ENCODE data around the gene ENTHD1.

The ENTHD1 gene

DNA sequence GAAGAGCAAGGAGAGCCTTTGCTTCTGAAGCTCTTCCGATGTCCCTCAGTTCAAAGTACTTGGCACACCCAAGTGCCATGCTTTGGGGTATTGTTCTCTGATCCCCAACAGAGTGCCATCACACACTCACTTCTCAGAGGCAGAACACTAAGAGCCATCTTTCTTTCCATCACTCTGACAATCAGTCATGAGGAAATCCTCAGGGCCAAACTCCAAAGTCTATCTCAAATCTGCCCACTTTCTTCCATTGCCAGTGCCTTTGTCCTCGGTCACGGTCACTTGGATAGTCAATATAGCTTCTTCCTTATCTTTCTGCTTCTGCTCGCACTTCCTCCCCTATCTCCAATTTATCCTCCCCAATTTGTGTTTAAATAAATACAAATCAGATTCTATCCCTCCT lies 90.9 kb downstream of the ENTHD1 start:
- no peaks in the 10 kb centered on the region for H3K9me3 ChIP-seq (replicated peaks; ENCODE audit: insufficient read depth, low read length)
- H3K79me2 ChIP-seq (ENCODE audit: low read length): no peaks in the 10 kb centered on the region
- no peak for TF ChIP-seq EZH2phosphoT487 (IDR thresholded peaks at IDR 0.05; ENCODE audit: low read length)
- no peak for TF ChIP-seq EZH2 (optimal IDR thresholded peaks at IDR 0.05; ENCODE audit: low read depth, low read length)
- no peak for TF ChIP-seq CTCF (IDR thresholded peaks at IDR 0.05; ENCODE audit: low read length)
- no peaks in the 10 kb centered on the region for H3K9me2 ChIP-seq (replicated peaks; ENCODE audit: insufficient read depth, low read length)
- no peak overlapping the region for H2AFZ ChIP-seq (ENCODE audit: low read length)
- H3K36me3 ChIP-seq (replicated peaks; ENCODE audit: insufficient read depth, low read length): no peaks in the 10 kb centered on the region
- H3K4me3 ChIP-seq (ENCODE audit: low read length): no peak overlapping the region
- H3K27ac ChIP-seq (ENCODE audit: low read length): no peak overlapping the region
- no peaks in the 10 kb centered on the region for H3K4me1 ChIP-seq (ENCODE audit: low read length)
- H4K20me1 ChIP-seq (ENCODE audit: insufficient read depth, low read length): no peaks in the 10 kb centered on the region
- no peak overlapping the region for H3K9ac ChIP-seq (ENCODE audit: low read length)
- no peaks in the 10 kb centered on the region for H3K27me3 ChIP-seq (replicated peaks; ENCODE audit: insufficient read depth, low read length)
- H3K4me2 ChIP-seq (ENCODE audit: low read depth, low read length): no peak overlapping the region
- no peaks in the 10 kb centered on the region for H3F3A ChIP-seq (ENCODE audit: insufficient read depth, low read length)
- no peak for DNase-seq

- no peaks in the 10 kb centered on the region for H3K36me3 ChIP-seq (replicated peaks; ENCODE audit: insufficient read depth, low read length)
- no peaks in the 10 kb centered on the region for H3F3A ChIP-seq (ENCODE audit: insufficient read depth, low read length)
- H3K79me2 ChIP-seq (ENCODE audit: low read length): no peaks in the 10 kb centered on the region
- H3K4me1 ChIP-seq (ENCODE audit: low read length): no peaks in the 10 kb centered on the region
- H3K4me2 ChIP-seq (ENCODE audit: low read depth, low read length): no peak overlapping the region
- DNase-seq: no peak
- no peak for TF ChIP-seq CTCF (IDR thresholded peaks at IDR 0.05; ENCODE audit: low read length)
- no peak for TF ChIP-seq EZH2 (optimal IDR thresholded peaks at IDR 0.05; ENCODE audit: low read depth, low read length)
- TF ChIP-seq EZH2phosphoT487 (IDR thresholded peaks at IDR 0.05; ENCODE audit: low read length): no peak
- H3K9ac ChIP-seq (ENCODE audit: low read length): no peak overlapping the region
- no peak overlapping the region for H3K4me3 ChIP-seq (ENCODE audit: low read length)
- H3K9me3 ChIP-seq (replicated peaks; ENCODE audit: insufficient read depth, low read length): no peaks in the 10 kb centered on the region
- H3K9me2 ChIP-seq (replicated peaks; ENCODE audit: insufficient read depth, low read length): no peaks in the 10 kb centered on the region
- no peak overlapping the region for H2AFZ ChIP-seq (ENCODE audit: low read length)
- no peaks in the 10 kb centered on the region for H4K20me1 ChIP-seq (ENCODE audit: insufficient read depth, low read length)
- no peak overlapping the region for H3K27ac ChIP-seq (ENCODE audit: low read length)
- H3K27me3 ChIP-seq (replicated peaks; ENCODE audit: insufficient read depth, low read length): 0 out of 2 replicates have a peak, but pooled peaks cover 3% of the 10 kb centered on the region
Observed at GRCh38 chr22:39800790-39801520, 92.6 kb downstream of the ENTHD1 start.

GRCh38 chr22:39797528-39798147 lies 95.9 kb downstream of the ENTHD1 start:
- Histone ChIP-seq H3K9me3 (replicated peaks; ENCODE audit: insufficient read depth, low read length) (no peaks in the 10 kb centered on the region), H3K36me3 (replicated peaks; ENCODE audit: insufficient read depth, low read length) (no peaks in the 10 kb centered on the region), H3K27ac (ENCODE audit: low read length) (no peak overlapping the region), H3K4me1 (ENCODE audit: low read length) (no peaks in the 10 kb centered on the region), H3K9ac (ENCODE audit: low read length) (no peak overlapping the region), H2AFZ (ENCODE audit: low read length) (no peak overlapping the region), H4K20me1 (ENCODE audit: insufficient read depth, low read length) (no peaks in the 10 kb centered on the region), H3F3A (ENCODE audit: insufficient read depth, low read length) (no peaks in the 10 kb centered on the region), H3K9me2 (replicated peaks; ENCODE audit: insufficient read depth, low read length) (no peaks in the 10 kb centered on the region), H3K27me3 (replicated peaks; ENCODE audit: insufficient read depth, low read length) (0 out of 2 replicates have a peak, but pooled peaks cover 3% of the 10 kb centered on the region), H3K4me3 (ENCODE audit: low read length) (no peak overlapping the region), H3K4me2 (ENCODE audit: low read depth, low read length) (no peak overlapping the region), H3K79me2 (ENCODE audit: low read length) (no peaks in the 10 kb centered on the region)
- TF ChIP-seq EZH2 (optimal IDR thresholded peaks at IDR 0.05; ENCODE audit: low read depth, low read length): no peak
- no peak for TF ChIP-seq EZH2phosphoT487 (IDR thresholded peaks at IDR 0.05; ENCODE audit: low read length)
- TF ChIP-seq CTCF (IDR thresholded peaks at IDR 0.05; ENCODE audit: low read length): no peak
- DNase-seq: no peak
